H1 (cell line): Measurements from ENCODE around the gene CRY1.

Source experiments
- POLR2A ChIP-seq, 2 experiments: IDR thresholded peaks; 1 replicate in 1 of 2; 2 replicates in 1 of 2; pipeline ENCODE4 v1.6.1; 2011; ENCODE audit warnings: low read depth in 2 of 2, low read length in 2 of 2, mild to moderate bottlenecking in 2 of 2; ENCODE audit errors: control extremely low read depth in 1 of 2
- TF ChIP-seq, protein P1 (sequence below), 3 experiments: IDR thresholded peaks; 1 replicate in 2 of 3; 2 replicates in 1 of 3; pipeline versions ENCODE4 v1.5.1 to v1.6.1; 2011; ENCODE audit warnings: low read length in 3 of 3, mild to moderate bottlenecking in 3 of 3, inconsistent platforms in 2 of 3, low read depth in 1 of 3, moderate library complexity in 1 of 3; ENCODE audit not compliant: insufficient read depth in 1 of 3; ENCODE audit errors: control extremely low read depth in 1 of 3

DNA sequence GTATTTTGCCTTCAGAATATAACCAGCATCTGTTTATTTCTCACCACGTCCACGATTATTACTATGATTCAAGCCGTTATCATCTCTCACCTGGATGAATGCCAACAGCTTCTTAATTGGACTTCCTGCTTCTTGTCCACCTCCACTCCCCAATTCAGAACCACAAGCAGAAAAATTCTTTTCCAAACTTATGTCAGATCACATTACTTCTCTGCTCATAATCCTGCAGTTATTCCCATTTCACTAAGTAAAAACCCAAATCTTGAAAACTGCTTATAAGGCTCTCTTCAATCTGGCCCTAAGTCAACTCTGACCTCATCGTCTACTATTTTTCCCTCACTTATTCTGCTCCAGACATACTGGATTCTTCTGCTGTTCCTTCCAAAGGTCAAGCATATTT is 2.0 kb downstream of the CRY1 start:
- TF ChIP-seq, protein P1, sequence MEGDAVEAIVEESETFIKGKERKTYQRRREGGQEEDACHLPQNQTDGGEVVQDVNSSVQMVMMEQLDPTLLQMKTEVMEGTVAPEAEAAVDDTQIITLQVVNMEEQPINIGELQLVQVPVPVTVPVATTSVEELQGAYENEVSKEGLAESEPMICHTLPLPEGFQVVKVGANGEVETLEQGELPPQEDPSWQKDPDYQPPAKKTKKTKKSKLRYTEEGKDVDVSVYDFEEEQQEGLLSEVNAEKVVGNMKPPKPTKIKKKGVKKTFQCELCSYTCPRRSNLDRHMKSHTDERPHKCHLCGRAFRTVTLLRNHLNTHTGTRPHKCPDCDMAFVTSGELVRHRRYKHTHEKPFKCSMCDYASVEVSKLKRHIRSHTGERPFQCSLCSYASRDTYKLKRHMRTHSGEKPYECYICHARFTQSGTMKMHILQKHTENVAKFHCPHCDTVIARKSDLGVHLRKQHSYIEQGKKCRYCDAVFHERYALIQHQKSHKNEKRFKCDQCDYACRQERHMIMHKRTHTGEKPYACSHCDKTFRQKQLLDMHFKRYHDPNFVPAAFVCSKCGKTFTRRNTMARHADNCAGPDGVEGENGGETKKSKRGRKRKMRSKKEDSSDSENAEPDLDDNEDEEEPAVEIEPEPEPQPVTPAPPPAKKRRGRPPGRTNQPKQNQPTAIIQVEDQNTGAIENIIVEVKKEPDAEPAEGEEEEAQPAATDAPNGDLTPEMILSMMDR (IDR thresholded peaks at IDR 0.05; ENCODE audit: control extremely low read depth in 1 of 3, insufficient read depth in 1 of 3, low read depth in 1 of 3, low read length in 3 of 3): no peak
- TF ChIP-seq POLR2A (IDR thresholded peaks at IDR 0.05; ENCODE audit: control extremely low read depth in 1 of 2, low read depth in 2 of 2, low read length in 2 of 2): no peak
